Muscle layer of duodenum (tissue), 2 donors: Measurements from ENCODE around the gene MKRN2OS.

Experiments used
- H3K27ac ChIP-seq: one replicate; pipeline ENCODE4 v1.7.0; 2013; ENCODE audit warnings: mild to moderate bottlenecking, low read length
- H3K27me3 ChIP-seq: one replicate; pipeline ENCODE4 v1.7.0; 2013; ENCODE audit warnings: low read depth, mild to moderate bottlenecking, control low read depth, low read length
- H3K36me3 ChIP-seq, 2 donors: one replicate each; pipeline ENCODE4 v1.7.0; 2013; ENCODE audit warnings: low read length in 2 of 2, control low read depth in 1 of 2, mild to moderate bottlenecking in 1 of 2; ENCODE audit not compliant: insufficient read depth in 2 of 2, control insufficient read depth in 1 of 2
- H3K4me1 ChIP-seq, 2 donors: one replicate each; pipeline ENCODE4 v1.7.0; 2013; ENCODE audit warnings: low read length in 2 of 2, mild to moderate bottlenecking in 2 of 2, control low read depth in 1 of 2, moderate library complexity in 1 of 2; ENCODE audit not compliant: insufficient read depth in 2 of 2, control insufficient read depth in 1 of 2
- H3K4me3 ChIP-seq, 2 donors: one replicate each; pipeline ENCODE4 v1.7.0; 2013; ENCODE audit warnings: low read length in 2 of 2, low read depth in 1 of 2, mild to moderate bottlenecking in 1 of 2
- H3K9me3 ChIP-seq, 2 donors: one replicate each; pipeline ENCODE4 v1.7.0; 2013; ENCODE audit warnings: low read length in 2 of 2, control low read depth in 1 of 2, mild to moderate bottlenecking in 1 of 2; ENCODE audit not compliant: control insufficient read depth in 1 of 2
- donor health status: healthy.

The MKRN2OS gene, protein sequence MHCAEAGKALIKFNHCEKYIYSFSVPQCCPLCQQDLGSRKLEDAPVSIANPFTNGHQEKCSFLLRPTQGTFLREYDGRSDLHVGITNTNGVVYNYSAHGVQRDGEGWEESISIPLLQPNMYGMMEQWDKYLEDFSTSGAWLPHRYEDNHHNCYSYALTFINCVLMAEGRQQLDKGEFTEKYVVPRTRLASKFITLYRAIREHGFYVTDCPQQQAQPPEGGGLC

DNA sequence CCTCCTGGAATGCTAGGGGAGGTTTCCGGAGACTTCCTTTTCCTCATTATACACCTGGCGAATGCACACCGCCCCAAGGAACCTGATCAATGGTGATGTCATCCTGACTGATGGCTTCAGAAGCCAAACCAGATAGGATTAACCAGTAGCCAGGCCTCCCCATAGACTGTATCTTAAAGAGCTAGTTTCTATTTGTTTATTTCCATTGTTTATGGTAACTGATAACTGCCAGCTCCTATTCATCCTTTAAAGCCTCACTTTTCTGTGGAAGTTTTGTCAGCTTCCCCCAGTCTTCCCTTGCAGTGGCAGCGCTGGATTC lies at the start of gene MKRN2OS:
MKRN2OS (minus strand) TSS at position 27 of the 319 bp plus-strand sequence. CDS start 35 bp downstream, outside the sequence.
- peak within 1 kb of the TSS; percentile 28 for H3K27ac ChIP-seq
- H3K4me1 ChIP-seq: no peaks in the 10 kb centered on the region
- H3K4me3 ChIP-seq: peak within 1 kb of the TSS in 1 of 2 donors; percentile 14
- no peaks in the 10 kb centered on the region for H3K27me3 ChIP-seq
- H3K9me3 ChIP-seq: no peaks in the 10 kb centered on the region
- H3K36me3 ChIP-seq: peaks cover 0 to under 1% of the 10 kb centered on the region in 2 donors

DNA sequence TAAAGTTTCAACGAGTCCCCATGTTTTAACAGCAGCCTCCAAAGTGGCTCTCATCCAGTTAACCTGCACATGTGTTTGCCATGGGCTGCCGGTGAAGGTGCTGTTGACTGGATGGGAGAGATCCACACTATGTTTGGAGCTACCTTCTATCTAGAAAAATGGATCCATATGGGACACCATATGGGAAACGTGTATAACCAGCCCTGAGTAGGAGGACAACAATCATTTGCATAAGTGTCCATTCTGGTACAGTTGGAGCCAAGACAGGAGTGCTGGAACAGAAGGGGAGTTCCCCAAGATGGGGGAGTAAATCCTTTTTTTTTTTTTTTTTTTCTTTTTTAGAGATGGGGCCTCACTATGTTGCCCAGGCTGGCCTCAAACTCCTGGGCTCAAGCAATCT lies 48.2 kb upstream of the MKRN2OS start:
- H3K4me3 ChIP-seq: no peak overlapping the region
- H3K27me3 ChIP-seq: no peaks in the 10 kb centered on the region
- H3K36me3 ChIP-seq: peaks cover 50 to 80% of the 10 kb centered on the region in 2 donors
- H3K9me3 ChIP-seq: no peaks in the 10 kb centered on the region
- H3K27ac ChIP-seq: no peak overlapping the region
- no peaks in the 10 kb centered on the region for H3K4me1 ChIP-seq

DNA sequence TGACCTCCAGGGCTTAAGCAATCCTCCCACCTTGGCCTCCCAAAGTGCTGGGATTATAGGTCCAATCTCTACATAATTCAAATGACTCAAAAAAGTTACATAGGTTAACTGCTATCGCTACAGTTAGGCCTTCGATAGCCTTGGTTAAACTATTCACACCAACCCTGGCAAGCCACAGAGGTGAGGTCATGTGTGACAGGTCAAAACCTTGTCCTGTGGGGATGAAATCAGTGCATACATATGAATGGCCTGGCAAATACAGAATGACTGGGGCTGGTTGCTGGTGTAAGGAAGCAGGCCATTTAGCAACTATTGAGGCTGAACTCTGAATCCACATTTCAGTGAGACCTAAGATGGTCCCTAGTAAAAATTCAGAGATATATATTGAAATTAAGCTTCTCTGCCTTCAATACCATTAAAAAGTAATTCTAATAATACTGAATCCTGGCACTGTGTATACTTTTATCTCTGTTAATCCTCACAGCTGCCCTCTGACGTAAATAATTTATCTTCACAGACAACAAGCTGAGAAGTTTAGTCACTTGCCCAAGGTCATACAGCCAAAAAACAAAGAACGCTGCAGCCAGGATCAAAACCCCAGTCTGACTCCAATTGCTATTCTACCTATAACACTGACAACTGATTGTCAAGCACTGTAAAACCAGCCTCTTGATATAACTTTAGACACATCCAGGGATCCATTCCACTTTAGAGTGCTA lies 46.9 kb upstream of the MKRN2OS start:
- Histone ChIP-seq H3K4me1 (no peaks in the 10 kb centered on the region), H3K27ac (no peak overlapping the region), H3K9me3 (no peaks in the 10 kb centered on the region), H3K27me3 (no peaks in the 10 kb centered on the region), H3K36me3 (peaks cover 56 to 78% of the 10 kb centered on the region in 2 donors), H3K4me3 (no peak overlapping the region)

DNA sequence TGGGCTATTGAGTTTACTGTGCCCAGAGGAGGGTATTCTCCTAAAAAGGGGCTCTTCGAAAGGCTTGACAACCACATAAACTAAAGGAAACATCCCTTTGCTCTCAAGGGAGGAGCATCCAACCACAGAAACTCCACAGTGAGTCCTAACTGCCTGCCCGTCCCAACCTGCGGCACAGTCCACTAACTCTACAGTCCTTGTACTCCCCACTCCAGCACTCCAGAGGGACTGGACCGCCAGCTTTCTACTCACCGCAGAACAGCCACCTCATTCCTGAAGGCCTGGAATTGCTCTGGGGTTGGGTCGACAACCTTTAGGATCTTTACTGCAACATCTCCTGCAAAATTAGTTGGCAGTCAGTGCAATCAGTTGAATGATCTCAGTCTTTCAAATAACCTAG lies 46.2 kb upstream of the MKRN2OS start:
- Histone ChIP-seq H3K36me3 (peaks cover 55 to 76% of the 10 kb centered on the region in 2 donors), H3K27me3 (no peaks in the 10 kb centered on the region), H3K4me3 (no peak overlapping the region), H3K9me3 (no peaks in the 10 kb centered on the region), H3K4me1 (no peaks in the 10 kb centered on the region), H3K27ac (no peak overlapping the region)

DNA sequence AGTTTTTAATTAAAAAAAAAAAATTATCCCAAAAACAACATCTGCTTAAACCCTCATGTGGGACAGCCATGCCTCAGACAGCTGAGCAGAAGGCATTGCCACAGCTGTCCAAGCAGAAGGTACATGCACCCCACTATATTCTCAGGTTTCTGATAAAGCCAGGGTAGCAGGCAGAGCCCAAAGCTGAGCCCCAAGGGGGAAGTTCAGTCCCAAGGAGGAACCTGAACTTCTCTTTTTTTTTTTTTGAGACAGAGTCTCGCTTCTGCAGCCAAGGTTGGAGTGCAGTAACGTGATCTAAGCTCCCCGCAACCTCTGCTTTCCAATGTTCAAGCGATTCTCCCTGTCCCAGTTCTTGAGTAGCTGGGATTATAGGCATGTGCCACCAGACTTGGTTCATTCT lies 44.8 kb upstream of the MKRN2OS start:
- no peak overlapping the region for H3K27ac ChIP-seq
- H3K9me3 ChIP-seq: no peaks in the 10 kb centered on the region
- H3K27me3 ChIP-seq: no peaks in the 10 kb centered on the region
- H3K4me1 ChIP-seq: no peaks in the 10 kb centered on the region
- no peak overlapping the region for H3K4me3 ChIP-seq
- H3K36me3 ChIP-seq: peaks cover 55 to 79% of the 10 kb centered on the region in 2 donors

DNA sequence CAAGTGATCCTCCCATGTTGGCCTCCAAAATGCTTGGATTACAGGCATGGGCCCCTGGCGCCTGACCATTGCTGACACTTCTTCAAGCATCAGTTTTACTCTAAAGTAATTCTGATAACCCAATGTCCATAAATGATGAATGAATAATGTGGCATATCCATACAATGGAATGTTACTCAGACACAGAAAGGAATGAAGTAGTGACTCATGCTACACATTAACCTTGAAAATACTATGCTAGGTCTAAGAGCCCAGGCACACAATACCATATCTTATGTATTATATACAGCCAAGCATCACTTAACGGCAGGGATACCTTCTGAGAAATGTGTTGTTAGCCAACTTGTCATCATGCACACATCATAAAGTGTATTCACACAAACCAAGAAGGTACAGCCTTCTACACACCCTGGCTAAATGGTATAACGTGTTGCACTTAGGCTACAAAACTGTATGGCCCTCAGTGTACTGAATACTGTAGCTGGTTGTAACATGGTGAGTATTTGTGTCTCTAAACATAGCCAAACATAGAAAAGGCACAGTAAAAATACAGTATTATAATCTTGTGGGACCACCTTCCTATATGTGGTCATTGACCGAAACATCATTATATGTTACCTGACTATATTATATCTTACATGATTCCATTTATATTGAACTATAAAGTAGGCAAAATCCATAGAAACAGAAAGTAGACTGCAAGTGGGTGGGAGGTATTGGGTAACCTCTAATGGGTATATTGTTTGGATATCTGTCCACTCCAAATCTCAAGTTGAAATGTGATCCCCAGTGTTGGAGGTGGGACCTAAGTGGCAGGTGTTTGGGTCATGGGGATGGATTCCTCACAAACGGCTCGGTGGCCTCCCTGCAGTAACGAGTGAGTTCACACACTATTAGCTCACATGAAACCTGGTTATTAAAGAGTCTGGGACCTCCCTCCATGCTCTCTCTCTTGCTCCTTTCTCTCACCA lies 43.0 kb upstream of the MKRN2OS start:
- no peak overlapping the region for H3K27ac ChIP-seq
- H3K4me3 ChIP-seq: no peak overlapping the region
- no peaks in the 10 kb centered on the region for H3K4me1 ChIP-seq
- peaks cover 54 to 79% of the 10 kb centered on the region in 2 donors for H3K36me3 ChIP-seq
- no peaks in the 10 kb centered on the region for H3K27me3 ChIP-seq
- H3K9me3 ChIP-seq: no peaks in the 10 kb centered on the region

DNA sequence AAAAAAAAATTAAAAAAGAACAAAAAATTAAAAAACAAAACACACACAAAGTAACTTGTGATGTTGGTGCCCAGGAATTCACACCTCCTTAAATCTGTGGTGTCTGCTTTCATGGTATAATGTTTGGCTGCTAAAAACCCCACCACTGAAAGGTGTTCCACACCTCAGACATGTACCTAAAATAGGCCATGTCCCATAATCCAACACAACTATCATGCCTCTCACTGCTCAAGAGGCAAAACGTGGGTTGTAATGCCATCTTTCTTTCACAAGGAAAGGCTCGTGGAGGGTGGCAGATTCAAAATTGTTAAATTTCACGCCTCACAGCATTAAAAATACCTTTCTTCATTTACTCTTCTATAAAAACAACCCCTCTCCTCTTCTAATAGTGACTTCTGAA lies 41.1 kb upstream of the MKRN2OS start:
- Histone ChIP-seq H3K4me1 (no peaks in the 10 kb centered on the region), H3K27me3 (no peaks in the 10 kb centered on the region), H3K27ac (no peak overlapping the region), H3K36me3 (peaks cover 68 to 92% of the 10 kb centered on the region in 2 donors), H3K9me3 (no peaks in the 10 kb centered on the region), H3K4me3 (no peak overlapping the region)

DNA sequence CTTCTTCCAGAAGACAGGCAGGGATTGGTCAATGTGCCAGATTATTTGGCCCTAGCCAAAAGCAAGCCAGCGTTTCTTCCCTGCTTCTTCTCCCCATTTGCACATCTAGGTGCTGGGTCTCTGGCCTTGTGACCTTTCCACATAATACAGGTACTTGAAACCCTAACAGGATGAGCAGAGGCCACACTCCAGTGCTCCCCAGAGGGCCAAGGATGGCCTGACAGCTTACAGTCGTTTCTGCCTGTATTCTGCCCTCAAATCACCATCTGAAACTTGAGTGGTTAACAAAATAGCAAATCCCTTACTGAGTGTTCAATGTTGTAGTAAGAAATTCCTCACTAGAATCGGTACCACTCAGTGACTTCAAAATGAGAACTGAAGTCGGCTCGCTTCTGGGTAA lies 40.7 kb upstream of the MKRN2OS start:
- Histone ChIP-seq H3K27ac (no peak overlapping the region), H3K27me3 (no peaks in the 10 kb centered on the region), H3K4me3 (no peak overlapping the region), H3K4me1 (no peaks in the 10 kb centered on the region), H3K36me3 (peaks cover 67 to 91% of the 10 kb centered on the region in 2 donors), H3K9me3 (no peaks in the 10 kb centered on the region)

DNA sequence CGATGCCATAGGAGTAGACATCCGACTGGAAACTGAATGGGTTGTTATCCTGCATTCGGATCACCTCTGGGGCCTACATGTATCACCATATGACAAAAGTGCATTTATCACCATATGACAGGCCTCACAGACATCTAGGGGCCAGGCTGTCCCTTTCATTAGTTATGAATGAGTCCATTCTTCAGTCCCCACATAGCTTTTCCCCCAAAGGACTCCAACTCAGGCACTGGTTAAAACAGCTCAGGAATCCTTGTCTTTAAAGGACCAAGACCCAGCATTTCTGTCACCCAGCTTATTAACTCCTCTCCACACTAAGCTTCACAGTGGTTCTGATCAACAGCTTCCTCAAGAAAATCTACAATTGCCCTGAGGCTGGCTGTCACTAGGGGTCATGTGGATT lies 39.9 kb upstream of the MKRN2OS start:
- Histone ChIP-seq H3K36me3 (peaks cover 60 to 83% of the 10 kb centered on the region in 2 donors), H3K9me3 (no peaks in the 10 kb centered on the region), H3K27me3 (no peaks in the 10 kb centered on the region), H3K4me3 (no peak overlapping the region), H3K4me1 (no peaks in the 10 kb centered on the region), H3K27ac (no peak overlapping the region)

DNA sequence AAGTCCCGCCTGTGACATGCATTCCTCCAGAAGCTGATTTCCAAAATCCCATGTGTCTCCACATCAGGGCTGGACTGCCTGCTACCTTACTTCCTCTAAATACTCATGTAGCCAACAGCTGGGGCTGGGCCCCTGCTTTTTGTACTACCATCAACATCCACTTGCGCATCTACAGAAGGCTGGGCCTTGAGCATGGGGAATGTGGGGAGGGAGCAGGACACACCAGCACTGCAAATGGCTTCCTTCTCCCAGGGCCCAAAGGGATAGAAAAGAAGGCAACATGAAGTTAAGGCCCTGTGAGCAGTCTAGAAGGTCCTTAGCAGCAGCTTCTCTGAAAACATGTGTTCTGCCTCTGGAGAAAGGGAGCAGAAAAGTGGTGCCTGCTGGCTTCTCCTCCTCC lies 38.8 kb upstream of the MKRN2OS start:
- H3K4me1 ChIP-seq: no peaks in the 10 kb centered on the region
- H3K4me3 ChIP-seq: no peak overlapping the region
- no peaks in the 10 kb centered on the region for H3K27me3 ChIP-seq
- peaks cover 60 to 80% of the 10 kb centered on the region in 2 donors for H3K36me3 ChIP-seq
- no peak overlapping the region for H3K27ac ChIP-seq
- no peaks in the 10 kb centered on the region for H3K9me3 ChIP-seq

DNA sequence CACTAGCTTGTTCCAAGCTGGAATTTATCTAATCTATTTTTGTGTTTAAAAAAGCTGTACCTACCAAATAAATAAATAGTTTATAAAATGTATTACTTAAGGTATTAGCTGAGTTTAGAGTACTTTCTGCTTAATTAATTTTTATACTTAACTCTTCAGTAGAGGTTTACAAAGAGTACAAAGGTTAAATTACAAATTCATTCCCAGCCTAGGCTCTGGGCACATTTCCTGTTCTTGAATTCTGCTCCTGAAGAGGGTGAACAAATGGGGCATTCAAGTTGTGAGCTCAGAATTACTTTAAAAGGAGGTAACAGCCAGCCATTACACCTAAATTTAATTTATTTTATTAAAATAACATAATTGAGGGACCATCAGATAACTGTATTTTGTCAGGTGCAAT lies 38.0 kb upstream of the MKRN2OS start:
- H3K9me3 ChIP-seq: no peaks in the 10 kb centered on the region
- no peak overlapping the region for H3K27ac ChIP-seq
- no peaks in the 10 kb centered on the region for H3K27me3 ChIP-seq
- peaks cover 55 to 79% of the 10 kb centered on the region in 2 donors for H3K36me3 ChIP-seq
- H3K4me1 ChIP-seq: no peaks in the 10 kb centered on the region
- no peak overlapping the region for H3K4me3 ChIP-seq
